Hematopoietic multipotent progenitor cell (in vitro differentiated cells): ENCODE results near the gene CTNNA3. TPM values are rescaled to one million over a fixed set of nuclear protein-coding genes. Genes with fewer than 3 reads are reported as not detected.

ENCODE experiments used
- DNase-seq, 3 donors: peaks; one replicate each; pipeline ENCODE4 v3.0.0-alpha.2; 2011 to 2015; ENCODE audit warnings: low read depth in 2 of 3, low spot score in 2 of 3
- total RNA-seq: library from RNA; depleted of rRNA; stranded (reverse); fragments of >200 nt; gene quantifications from one replicate; pipeline ENCODE4 v1.2.3, GENCODE V29; 2012

CTNNA3 gene
- total RNA-seq, 1 donor = under 0.01 TPM

- DNase-seq = no peak
Observed at GRCh38 chr10:66214721-66215404, 1481.1 kb downstream of the CTNNA3 start.

GRCh38 chr10:66209025-66209424, 1487.0 kb downstream of the CTNNA3 start:
- DNase-seq = no peak

GRCh38 chr10:66204838-66205237, 1491.2 kb downstream of the CTNNA3 start:
- no peak for DNase-seq

GRCh38 chr10:66202101-66202500, 1493.9 kb downstream of the CTNNA3 start:
- DNase-seq = no peak

- no peak for DNase-seq
Observed at GRCh38 chr10:66192162-66192831, 1503.7 kb downstream of the CTNNA3 start.

DNA sequence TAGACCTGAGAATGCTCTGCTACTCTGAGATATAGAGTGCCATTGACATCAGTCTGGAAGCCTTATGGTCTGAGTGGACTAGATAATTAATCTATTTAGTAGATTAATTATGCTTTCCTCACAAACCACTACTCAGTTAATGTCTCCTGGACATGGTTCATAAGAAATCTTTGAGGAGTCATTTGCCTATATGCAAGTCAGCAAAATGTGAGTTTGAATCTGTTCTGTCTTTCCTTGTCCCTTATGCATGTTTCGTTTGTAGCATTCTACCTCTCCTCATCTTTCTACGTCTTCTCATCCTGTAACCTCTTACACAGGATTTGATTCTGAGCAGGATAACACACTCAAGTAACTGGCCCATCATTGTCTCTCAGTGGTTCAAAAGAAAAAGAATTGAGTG, 1505.6 kb downstream of the CTNNA3 start:
- DNase-seq = no peak

DNA sequence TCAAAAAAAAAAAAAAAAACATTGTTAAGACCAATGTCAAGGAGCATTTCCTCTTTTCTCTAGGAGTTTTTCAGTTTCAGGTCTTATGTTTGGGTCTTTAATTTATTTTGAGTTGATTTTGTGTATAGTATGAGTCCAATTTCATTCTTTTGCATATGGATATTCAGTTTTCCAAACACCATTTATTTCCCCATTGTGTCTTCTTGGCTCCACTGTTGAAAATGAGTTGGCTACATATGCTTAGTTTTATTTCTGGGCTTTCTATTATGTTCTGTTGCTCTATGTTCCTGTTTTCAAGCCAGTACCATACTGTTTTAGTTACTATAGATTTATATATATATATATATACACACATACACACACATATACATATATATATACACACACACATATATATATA, 1506.7 kb downstream of the CTNNA3 start:
- DNase-seq = no peak

- DNase-seq = no peak
Observed at GRCh38 chr10:66187053-66187733, 1508.8 kb downstream of the CTNNA3 start.

GRCh38 chr10:66183028-66183427, 1513.0 kb downstream of the CTNNA3 start:
- DNase-seq = no peak

DNA sequence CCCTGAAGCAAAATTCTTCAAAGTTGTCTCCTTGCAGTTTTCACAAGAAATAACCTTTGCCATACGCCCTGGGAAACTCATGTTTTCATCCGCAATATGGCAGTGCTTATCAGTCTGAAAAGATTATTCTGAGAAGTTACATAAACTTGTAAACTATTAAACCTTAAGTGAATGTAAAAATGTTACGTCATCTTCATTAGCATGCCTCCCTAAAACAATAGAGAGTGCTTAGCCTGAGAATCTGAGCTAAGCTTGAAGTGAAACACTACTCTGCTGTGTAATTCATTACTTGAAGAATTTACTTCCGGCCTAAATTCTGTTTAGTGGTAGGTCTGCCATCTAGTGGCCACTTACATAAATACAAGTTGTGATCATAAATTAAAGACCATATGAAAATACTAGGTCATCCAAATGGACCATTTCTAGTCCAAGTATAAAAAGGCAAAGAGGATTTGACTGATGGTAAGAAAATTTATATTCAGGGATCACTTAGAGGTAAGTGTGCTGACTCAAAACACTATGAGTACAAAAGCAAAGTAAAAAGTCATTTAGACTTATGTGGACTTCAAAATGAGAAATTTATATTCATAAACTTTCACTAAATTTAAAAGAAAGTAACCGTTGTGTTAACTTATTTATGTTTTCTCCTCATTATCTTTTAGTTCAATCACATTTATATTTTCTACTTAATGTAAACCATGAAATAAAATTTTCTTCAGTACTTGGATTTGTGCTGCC, 1515.2 kb downstream of the CTNNA3 start:
- DNase-seq = peak in 2 of 3 donors; percentile 37 to 77

DNA sequence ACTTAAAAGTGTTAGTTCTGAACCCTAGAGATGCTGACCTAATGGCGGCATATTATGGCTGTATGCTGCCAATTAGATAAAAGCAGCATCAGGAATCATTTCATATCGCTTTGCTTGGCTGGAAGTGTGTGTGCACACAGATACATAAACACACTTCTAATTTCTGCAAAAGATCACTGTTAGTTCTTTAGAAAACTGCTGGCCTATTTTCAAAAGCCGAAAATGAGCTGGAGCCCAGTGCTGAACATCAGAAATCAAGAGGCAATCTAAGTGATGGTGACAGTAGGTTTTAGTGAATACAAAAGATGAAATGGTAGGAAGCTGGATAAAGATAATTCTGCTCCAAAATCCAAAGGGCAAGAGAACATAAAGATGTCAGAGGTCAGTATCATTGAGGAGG, 1516.0 kb downstream of the CTNNA3 start:
- DNase-seq = no peak

GRCh38 chr10:66176772-66177171, 1519.2 kb downstream of the CTNNA3 start:
- no peak for DNase-seq

DNA sequence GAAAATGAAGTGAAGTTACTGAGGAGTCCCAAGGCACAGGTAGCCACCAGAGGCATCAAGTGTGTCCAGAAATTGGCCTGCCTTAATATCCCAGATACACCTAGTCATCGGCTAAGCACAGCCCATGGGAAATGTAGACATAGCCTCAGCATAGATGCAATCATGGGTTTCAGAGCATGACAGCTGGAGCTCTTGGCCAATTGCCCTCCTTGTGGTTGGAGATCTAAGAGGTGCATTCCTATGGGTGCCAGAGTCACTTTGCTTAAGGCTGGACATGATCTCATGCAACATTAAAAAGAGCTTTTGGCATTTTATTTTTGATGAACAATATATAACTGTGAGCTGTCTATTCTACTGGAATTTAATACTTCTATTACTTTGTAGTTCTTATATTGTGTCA, 1528.2 kb downstream of the CTNNA3 start:
- DNase-seq = no peak

DNA sequence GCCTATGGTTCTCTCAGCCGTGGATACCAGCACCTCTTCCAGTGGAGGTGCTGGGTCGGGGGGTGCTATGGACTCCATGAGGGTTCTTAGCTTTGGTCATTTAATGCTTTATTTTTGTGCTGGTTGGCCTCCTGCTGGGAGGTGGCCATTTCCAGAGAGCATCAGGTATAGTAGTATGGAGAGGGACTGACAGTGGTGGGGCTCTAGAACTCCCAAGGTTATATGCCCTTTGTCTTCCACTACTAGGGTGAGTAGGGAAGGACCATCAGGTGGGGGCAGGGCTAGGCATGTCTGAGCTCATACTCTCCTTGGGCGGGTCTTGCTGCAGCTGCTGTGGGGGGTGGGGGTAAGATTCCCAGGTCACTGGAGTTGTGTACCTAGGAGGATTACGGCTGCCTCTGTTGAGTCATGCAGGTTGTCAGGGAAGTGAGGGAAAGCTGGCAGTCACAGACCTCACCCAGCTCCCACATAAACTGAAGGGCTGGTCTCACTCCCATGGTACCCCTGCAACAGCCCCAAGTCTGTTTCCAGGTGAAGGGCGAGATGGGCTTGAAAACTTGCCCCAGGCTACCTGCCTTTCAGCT, 1533.3 kb downstream of the CTNNA3 start:
- DNase-seq = no peak

DNA sequence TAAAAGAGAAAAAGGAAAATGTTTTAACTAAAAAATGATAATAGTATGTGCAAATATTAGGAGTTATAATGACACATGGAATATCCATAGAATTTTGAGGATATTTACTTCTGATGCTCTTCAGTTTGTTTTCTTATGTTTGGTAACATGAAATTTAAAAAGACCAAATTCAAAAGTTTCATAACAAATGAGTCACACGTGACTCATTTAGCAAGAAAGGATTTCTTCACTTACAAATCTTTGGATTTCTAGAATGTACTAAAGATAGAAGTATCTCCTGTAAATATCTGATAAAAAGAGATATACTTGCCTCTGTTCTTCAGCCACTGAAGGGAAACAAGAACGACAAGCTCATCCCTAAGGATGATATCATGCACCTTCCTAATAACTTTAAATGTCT, 1544.6 kb downstream of the CTNNA3 start:
- DNase-seq = no peak

DNA sequence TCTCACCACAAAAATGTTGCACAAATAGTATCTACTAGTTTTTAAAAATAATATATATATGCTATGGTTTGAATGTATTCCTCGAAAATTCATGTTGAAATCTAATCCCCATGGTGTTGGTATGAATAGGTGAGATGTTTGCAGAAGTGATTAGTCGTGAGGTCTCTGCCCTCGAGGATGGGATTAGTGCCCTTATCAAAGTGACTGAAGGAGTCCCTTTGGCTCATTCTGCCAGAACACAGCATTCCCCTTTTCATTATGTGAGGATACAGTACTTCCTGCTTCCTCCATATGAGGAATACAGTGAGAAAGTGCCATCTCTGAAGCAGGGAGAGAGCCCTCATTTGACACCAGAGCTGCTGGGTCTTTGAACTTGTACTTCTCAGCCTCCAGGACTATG, 1547.7 kb downstream of the CTNNA3 start:
- no peak for DNase-seq

DNA sequence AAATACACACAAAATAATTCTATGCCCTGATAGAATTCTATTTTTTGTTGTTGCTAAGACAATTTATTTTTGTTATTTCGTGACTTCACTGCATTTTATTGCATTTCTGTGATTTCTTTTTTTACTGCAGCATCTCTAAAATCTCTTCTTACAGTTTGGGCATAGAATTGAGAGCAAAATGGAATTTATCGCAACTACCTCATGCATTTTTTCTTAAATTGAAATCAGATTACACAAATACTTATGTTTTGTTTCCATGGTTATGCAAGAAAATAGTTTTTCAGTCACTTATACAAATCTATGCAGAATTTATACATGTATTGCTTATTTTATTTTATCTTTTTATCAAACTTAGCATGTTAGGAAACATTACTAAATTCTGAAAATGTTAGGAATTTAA, 1552.0 kb downstream of the CTNNA3 start:
- DNase-seq = no peak

DNA sequence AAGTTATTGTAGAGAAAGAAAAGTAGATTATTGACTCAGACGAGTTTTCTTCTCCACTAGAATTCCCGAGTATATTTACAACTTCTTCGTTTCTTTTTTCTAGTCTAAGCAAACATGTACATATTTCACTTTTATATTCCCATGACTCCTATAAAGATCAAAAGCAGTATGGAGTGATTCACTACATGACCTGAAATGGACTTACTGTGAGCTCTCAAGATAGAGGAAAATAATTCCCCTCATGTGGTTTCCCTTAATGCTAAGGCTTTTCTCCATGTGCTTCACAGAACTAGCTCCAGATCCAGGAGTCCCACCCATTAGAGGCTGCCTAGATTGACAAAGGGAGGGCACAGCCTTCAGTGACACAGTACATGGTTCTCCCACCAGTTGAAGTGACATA, 1593.2 kb downstream of the CTNNA3 start:
- DNase-seq = no peak

DNA sequence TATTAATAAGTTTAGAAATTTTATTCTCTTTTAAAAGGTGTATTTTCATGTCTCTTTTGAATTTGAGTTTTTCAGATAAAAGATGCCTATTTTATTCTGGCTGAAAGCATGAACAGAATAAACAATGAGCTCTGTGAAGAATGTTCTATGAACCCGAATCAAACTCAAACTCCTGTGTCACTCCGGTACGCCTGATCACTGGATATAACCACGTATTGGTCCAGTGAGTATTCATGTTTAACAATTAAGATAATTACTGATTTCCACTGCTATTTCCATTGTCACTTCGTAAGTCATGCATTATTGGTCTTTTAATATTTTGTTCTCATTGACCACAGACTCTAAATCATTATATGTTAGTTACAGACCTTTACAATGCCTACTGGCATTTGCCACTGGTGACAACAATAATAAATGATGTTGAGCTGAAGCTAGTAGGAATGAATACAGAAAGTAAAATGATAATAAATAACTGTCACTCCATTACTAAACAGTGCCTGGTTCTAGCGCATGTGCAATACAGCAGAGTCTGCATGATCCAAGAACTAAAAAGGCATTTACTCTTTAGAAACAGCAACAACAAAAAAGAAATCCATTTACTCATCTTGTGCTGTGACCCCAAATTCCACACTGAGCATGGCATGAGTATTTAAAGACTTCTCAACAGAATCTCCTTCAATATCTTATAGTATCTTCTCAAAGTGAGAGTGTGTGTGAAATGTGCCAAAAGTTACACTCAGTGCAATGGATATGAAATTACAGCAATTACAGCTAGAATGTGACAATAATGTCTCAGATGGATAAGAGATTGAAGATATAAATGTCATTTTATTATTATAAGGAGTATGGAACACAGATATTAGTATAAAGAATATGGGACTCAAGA, 1597.2 kb downstream of the CTNNA3 start:
- DNase-seq = no peak

GRCh38 chr10:66095610-66096009, 1600.4 kb downstream of the CTNNA3 start:
- DNase-seq = no peak
